ENCODE results near the gene TP63. TPM values are rescaled to one million over a fixed set of nuclear protein-coding genes. Genes with fewer than 3 reads are reported as not detected.

Gene TP63
- total and polyA plus RNA-seq, 7 experiments from 2014 or later, result 0.11 to 0.97 (median 0.20) TPM; not detected in 4

GRCh38 chr3:189622629-189623028 lies 8.6 kb upstream of the TP63 start:
- Histone ChIP-seq H3K36me3 (ENCODE audit: control insufficient read depth in 2 of 3, insufficient read depth in 3 of 3, low read length in 3 of 3) (no peaks in the 10 kb centered on the region), H3K27ac (ENCODE audit: low read depth, low read length) (no peak overlapping the region), H3K4me3 (ENCODE audit: low read length) (no peak overlapping the region), H3K9me3 (ENCODE audit: control insufficient read depth in 2 of 3, low read length in 3 of 3) (no peaks in the 10 kb centered on the region), H3K27me3 (ENCODE audit: control insufficient read depth in 2 of 2, insufficient read depth in 2 of 2, low read length in 2 of 2) (no peaks in the 10 kb centered on the region), H3K4me1 (ENCODE audit: control insufficient read depth in 2 of 2, insufficient read depth in 2 of 2, low read length in 2 of 2) (no peaks in the 10 kb centered on the region)
- ChIA-PET POLR2A (no interaction called here), CTCF (no interaction called here)
- ATAC-seq (no peak), DNase-seq (no peak)
- H3K4me1 Mint-ChIP-seq, result peaks cover 0 to 13% (median 0%) of the 10 kb centered on the region in 7 donors
- intact Hi-C loops (cut with micrococcal nuclease), result no loop called here
- H3K4me3 Mint-ChIP-seq, result no peak overlapping the region
- H3K9me3 Mint-ChIP-seq, result peaks cover 0 to 7% (median 0%) of the 10 kb centered on the region in 11 donors
- H3K36me3 Mint-ChIP-seq, result peaks cover 0 to 4% (median 4%) of the 10 kb centered on the region in 5 donors
- peaks cover 0 to 5% (median 0%) of the 10 kb centered on the region in 5 donors for H3K27me3 Mint-ChIP-seq
- no peak overlapping the region for H3K27ac Mint-ChIP-seq

- Histone ChIP-seq H3K4me1 (ENCODE audit: control insufficient read depth in 2 of 2, insufficient read depth in 2 of 2, low read length in 2 of 2) (no peaks in the 10 kb centered on the region), H3K36me3 (ENCODE audit: control insufficient read depth in 2 of 3, insufficient read depth in 3 of 3, low read length in 3 of 3) (no peaks in the 10 kb centered on the region), H3K4me3 (ENCODE audit: low read length) (no peak overlapping the region), H3K9me3 (ENCODE audit: control insufficient read depth in 2 of 3, low read length in 3 of 3) (no peaks in the 10 kb centered on the region), H3K27me3 (ENCODE audit: control insufficient read depth in 2 of 2, insufficient read depth in 2 of 2, low read length in 2 of 2) (no peaks in the 10 kb centered on the region), H3K27ac (ENCODE audit: low read depth, low read length) (no peak overlapping the region)
- Mint-ChIP-seq H3K4me3 (no peak overlapping the region), H3K27ac (no peak overlapping the region), H3K27me3 (peaks cover 0 to 5% (median 0%) of the 10 kb centered on the region in 5 donors), H3K9me3 (peaks cover 0 to 4% (median 0%) of the 10 kb centered on the region in 11 donors), H3K4me1 (peaks cover 0 to 13% (median 0%) of the 10 kb centered on the region in 7 donors), H3K36me3 (peaks cover 0 to 6% (median 4%) of the 10 kb centered on the region in 5 donors)
- CTCF ChIA-PET, result no interaction called here
- POLR2A ChIA-PET, result no interaction called here
- intact Hi-C loops (cut with micrococcal nuclease), result no loop called here
- ATAC-seq (no peak), DNase-seq (no peak)
Measured at GRCh38 chr3:189624130-189624529, 7.1 kb upstream of the TP63 start.

GRCh38 chr3:189625071-189625470 lies 6.1 kb upstream of the TP63 start:
- intact Hi-C loops (cut with micrococcal nuclease), result no loop called here
- Histone ChIP-seq H3K36me3 (ENCODE audit: control insufficient read depth in 2 of 3, insufficient read depth in 3 of 3, low read length in 3 of 3) (no peaks in the 10 kb centered on the region), H3K4me3 (ENCODE audit: low read length) (no peak overlapping the region), H3K4me1 (ENCODE audit: control insufficient read depth in 2 of 2, insufficient read depth in 2 of 2, low read length in 2 of 2) (peaks cover 0 to under 1% of the 10 kb centered on the region in 2 donors), H3K27ac (ENCODE audit: low read depth, low read length) (no peak overlapping the region), H3K9me3 (ENCODE audit: control insufficient read depth in 2 of 3, low read length in 3 of 3) (no peaks in the 10 kb centered on the region), H3K27me3 (ENCODE audit: control insufficient read depth in 2 of 2, insufficient read depth in 2 of 2, low read length in 2 of 2) (no peaks in the 10 kb centered on the region)
- no peak overlapping the region for H3K27ac Mint-ChIP-seq
- ATAC-seq, result no peak
- CTCF ChIA-PET, result no interaction called here
- H3K36me3 Mint-ChIP-seq, result peaks cover 0 to 6% (median 0%) of the 10 kb centered on the region in 5 donors
- peaks cover 0 to 16% (median 1%) of the 10 kb centered on the region in 7 donors for H3K4me1 Mint-ChIP-seq
- no peaks in the 10 kb centered on the region for H3K27me3 Mint-ChIP-seq
- no peak overlapping the region for H3K4me3 Mint-ChIP-seq
- POLR2A ChIA-PET, result no interaction called here
- H3K9me3 Mint-ChIP-seq, result peaks cover 0 to 2% (median 0%) of the 10 kb centered on the region in 11 donors
- no peak for DNase-seq

DNA sequence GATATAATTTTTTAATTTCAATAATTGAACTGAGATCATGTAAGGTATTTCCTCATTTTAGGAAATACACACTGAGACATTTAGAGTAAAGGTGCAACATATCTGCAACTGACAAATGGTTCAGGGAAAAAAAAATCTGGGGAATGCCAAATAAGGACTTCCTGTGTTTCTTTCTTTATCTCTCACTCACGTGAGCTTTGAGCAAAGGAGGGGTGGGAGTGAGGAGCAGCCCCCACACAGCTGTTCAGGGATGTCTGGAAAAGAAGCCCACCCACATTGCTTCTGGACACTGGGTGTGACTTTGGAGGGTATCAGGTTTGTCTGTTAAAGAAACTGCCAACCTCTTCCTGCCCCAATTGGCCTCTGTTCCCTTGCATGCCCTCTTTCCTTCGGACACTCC lies 5.6 kb upstream of the TP63 start:
- H3K36me3 ChIP-seq (ENCODE audit: control insufficient read depth in 2 of 3, insufficient read depth in 3 of 3, low read length in 3 of 3), result no peaks in the 10 kb centered on the region
- Mint-ChIP-seq H3K36me3 (peaks cover 0 to 6% (median 0%) of the 10 kb centered on the region in 5 donors), H3K4me1 (peaks cover 0 to 19% (median 6%) of the 10 kb centered on the region in 7 donors), H3K9me3 (peaks cover 0 to 2% (median 0%) of the 10 kb centered on the region in 11 donors), H3K27ac (no peak overlapping the region), H3K4me3 (no peak overlapping the region), H3K27me3 (no peaks in the 10 kb centered on the region)
- DNase-seq (no peak), ATAC-seq (no peak)
- POLR2A ChIA-PET, result no interaction called here
- no peaks in the 10 kb centered on the region for H3K9me3 ChIP-seq (ENCODE audit: control insufficient read depth in 2 of 3, low read length in 3 of 3)
- intact Hi-C loops (cut with micrococcal nuclease), result no loop called here
- CTCF ChIA-PET, result no interaction called here
- no peak overlapping the region for H3K27ac ChIP-seq (ENCODE audit: low read depth, low read length)
- H3K4me3 ChIP-seq (ENCODE audit: low read length), result no peak overlapping the region
- no peaks in the 10 kb centered on the region for H3K27me3 ChIP-seq (ENCODE audit: control insufficient read depth in 2 of 2, insufficient read depth in 2 of 2, low read length in 2 of 2)
- peaks cover 0 to 3% of the 10 kb centered on the region in 2 donors for H3K4me1 ChIP-seq (ENCODE audit: control insufficient read depth in 2 of 2, insufficient read depth in 2 of 2, low read length in 2 of 2)

- Mint-ChIP-seq H3K27ac (no peak overlapping the region), H3K4me3 (no peak overlapping the region), H3K36me3 (peaks cover 0 to 6% (median 0%) of the 10 kb centered on the region in 5 donors), H3K4me1 (peaks cover 0 to 26% (median 14%) of the 10 kb centered on the region in 7 donors), H3K9me3 (peaks cover 0 to 2% (median 0%) of the 10 kb centered on the region in 11 donors), H3K27me3 (no peaks in the 10 kb centered on the region)
- no peak for DNase-seq
- ATAC-seq, result no peak
- peaks cover 0 to 3% of the 10 kb centered on the region in 2 donors for H3K4me1 ChIP-seq (ENCODE audit: control insufficient read depth in 2 of 2, insufficient read depth in 2 of 2, low read length in 2 of 2)
- H3K9me3 ChIP-seq (ENCODE audit: control insufficient read depth in 2 of 3, low read length in 3 of 3), result no peaks in the 10 kb centered on the region
- H3K27me3 ChIP-seq (ENCODE audit: control insufficient read depth in 2 of 2, insufficient read depth in 2 of 2, low read length in 2 of 2), result no peaks in the 10 kb centered on the region
- no peaks in the 10 kb centered on the region for H3K36me3 ChIP-seq (ENCODE audit: control insufficient read depth in 2 of 3, insufficient read depth in 3 of 3, low read length in 3 of 3)
- POLR2A ChIA-PET, result no interaction called here
- CTCF ChIA-PET, result no interaction called here
- intact Hi-C loops (cut with micrococcal nuclease), result no loop called here
- no peak overlapping the region for H3K4me3 ChIP-seq (ENCODE audit: low read length)
- H3K27ac ChIP-seq (ENCODE audit: low read depth, low read length), result no peak overlapping the region
Measured at GRCh38 chr3:189626286-189626685, 4.9 kb upstream of the TP63 start.

- peaks cover 0 to 3% of the 10 kb centered on the region in 2 donors for H3K4me1 ChIP-seq (ENCODE audit: control insufficient read depth in 2 of 2, insufficient read depth in 2 of 2, low read length in 2 of 2)
- H3K9me3 Mint-ChIP-seq, result peaks cover 0 to 1% (median 0%) of the 10 kb centered on the region in 11 donors
- no peak overlapping the region for H3K27ac ChIP-seq (ENCODE audit: low read depth, low read length)
- DNase-seq, result no peak
- ChIA-PET CTCF (no interaction called here), POLR2A (interaction anchor here (0.6 kb wide), 1 partner anchor 37 kb away, joined by 3 read pairs; no protein-coding TSS in a partner anchor)
- no peaks in the 10 kb centered on the region for H3K36me3 ChIP-seq (ENCODE audit: control insufficient read depth in 2 of 3, insufficient read depth in 3 of 3, low read length in 3 of 3)
- no peaks in the 10 kb centered on the region for H3K27me3 ChIP-seq (ENCODE audit: control insufficient read depth in 2 of 2, insufficient read depth in 2 of 2, low read length in 2 of 2)
- no peaks in the 10 kb centered on the region for H3K27me3 Mint-ChIP-seq
- ATAC-seq, result no peak
- no peaks in the 10 kb centered on the region for H3K9me3 ChIP-seq (ENCODE audit: control insufficient read depth in 2 of 3, low read length in 3 of 3)
- no peak overlapping the region for H3K27ac Mint-ChIP-seq
- no peak overlapping the region for H3K4me3 ChIP-seq (ENCODE audit: low read length)
- peaks cover 4 to 31% (median 24%) of the 10 kb centered on the region in 7 donors for H3K4me1 Mint-ChIP-seq
- H3K36me3 Mint-ChIP-seq, result peaks cover 0 to 6% (median 0%) of the 10 kb centered on the region in 5 donors
- peak overlapping the region in 1 of 10 donors; percentile 35 for H3K4me3 Mint-ChIP-seq
- intact Hi-C loops (cut with micrococcal nuclease), result loop anchor here in 1 of 2 donors (5.0 kb wide), 1 partner anchor 358 kb away; no protein-coding TSS in a partner anchor
Measured at GRCh38 chr3:189629803-189630455, 1.3 kb upstream of the TP63 start.
